ENCODE measurements around the gene CMSS1.
A peak's percentile ranks its signal among the peaks of the same experiment; 100 is the strongest.

The CMSS1 gene

DNA sequence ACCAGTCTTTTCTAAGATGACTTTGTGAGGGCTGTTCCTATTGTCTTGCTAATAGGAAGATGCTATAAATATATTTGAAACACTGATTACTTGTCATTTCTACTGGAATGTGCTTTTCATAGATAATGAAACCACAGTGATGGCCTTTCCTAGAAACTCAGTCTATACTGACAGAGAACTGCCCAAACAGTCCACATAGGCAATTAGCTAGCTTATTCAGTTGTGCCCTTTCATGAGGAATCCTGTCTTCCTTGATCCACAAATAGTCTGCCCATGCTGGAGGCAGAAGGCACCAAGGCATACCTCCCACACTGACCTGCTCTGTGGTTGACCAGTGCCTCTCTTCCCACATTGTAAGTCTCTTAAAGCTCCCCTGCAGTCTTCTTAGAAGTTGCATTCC, 135.9 kb downstream of the CMSS1 start:
- TF ChIP-seq, protein P1, sequence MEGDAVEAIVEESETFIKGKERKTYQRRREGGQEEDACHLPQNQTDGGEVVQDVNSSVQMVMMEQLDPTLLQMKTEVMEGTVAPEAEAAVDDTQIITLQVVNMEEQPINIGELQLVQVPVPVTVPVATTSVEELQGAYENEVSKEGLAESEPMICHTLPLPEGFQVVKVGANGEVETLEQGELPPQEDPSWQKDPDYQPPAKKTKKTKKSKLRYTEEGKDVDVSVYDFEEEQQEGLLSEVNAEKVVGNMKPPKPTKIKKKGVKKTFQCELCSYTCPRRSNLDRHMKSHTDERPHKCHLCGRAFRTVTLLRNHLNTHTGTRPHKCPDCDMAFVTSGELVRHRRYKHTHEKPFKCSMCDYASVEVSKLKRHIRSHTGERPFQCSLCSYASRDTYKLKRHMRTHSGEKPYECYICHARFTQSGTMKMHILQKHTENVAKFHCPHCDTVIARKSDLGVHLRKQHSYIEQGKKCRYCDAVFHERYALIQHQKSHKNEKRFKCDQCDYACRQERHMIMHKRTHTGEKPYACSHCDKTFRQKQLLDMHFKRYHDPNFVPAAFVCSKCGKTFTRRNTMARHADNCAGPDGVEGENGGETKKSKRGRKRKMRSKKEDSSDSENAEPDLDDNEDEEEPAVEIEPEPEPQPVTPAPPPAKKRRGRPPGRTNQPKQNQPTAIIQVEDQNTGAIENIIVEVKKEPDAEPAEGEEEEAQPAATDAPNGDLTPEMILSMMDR (conservative IDR thresholded peaks at IDR 0.05): no peak
- H3K27ac ChIP-seq: peak overlapping the region; percentile 92; the same call in 1 of the 2 replicates

DNA sequence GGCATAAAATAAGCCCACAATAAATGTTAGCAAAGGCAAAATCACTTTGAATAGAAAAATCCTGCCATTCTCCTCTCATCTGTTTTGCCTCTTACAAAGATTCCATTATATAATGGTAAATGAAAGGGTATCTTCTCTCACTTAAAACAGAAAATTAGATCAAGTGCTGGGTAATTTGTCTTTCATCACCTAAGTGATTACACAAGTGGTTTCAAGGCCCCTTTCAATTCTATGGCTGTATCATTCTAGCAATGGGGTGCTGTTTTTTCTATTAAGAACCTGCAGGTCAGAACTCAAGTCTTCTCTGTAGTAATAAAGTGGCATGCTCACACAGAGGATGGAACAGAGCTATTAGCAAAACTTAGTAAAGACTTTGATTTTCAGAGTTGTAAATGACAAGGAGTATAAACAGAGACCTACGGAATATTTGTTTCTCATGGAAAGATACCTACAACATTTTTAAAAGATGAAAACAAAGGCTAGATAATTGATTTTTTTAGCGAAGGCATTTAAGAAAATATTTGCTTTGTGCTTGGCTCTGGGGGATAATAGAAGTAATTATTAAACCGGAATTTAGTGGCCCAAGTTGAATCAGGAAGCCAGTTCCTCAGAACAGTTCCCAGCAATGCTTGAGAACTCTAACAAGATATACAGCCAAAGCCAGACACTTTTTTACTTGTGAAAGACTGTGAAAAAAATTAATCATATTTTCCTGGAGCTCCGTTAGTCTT, 137.4 kb downstream of the CMSS1 start:
- TF ChIP-seq, protein P1 (conservative IDR thresholded peaks at IDR 0.05): no peak
- peak overlapping the region; percentile 92 for H3K27ac ChIP-seq

DNA sequence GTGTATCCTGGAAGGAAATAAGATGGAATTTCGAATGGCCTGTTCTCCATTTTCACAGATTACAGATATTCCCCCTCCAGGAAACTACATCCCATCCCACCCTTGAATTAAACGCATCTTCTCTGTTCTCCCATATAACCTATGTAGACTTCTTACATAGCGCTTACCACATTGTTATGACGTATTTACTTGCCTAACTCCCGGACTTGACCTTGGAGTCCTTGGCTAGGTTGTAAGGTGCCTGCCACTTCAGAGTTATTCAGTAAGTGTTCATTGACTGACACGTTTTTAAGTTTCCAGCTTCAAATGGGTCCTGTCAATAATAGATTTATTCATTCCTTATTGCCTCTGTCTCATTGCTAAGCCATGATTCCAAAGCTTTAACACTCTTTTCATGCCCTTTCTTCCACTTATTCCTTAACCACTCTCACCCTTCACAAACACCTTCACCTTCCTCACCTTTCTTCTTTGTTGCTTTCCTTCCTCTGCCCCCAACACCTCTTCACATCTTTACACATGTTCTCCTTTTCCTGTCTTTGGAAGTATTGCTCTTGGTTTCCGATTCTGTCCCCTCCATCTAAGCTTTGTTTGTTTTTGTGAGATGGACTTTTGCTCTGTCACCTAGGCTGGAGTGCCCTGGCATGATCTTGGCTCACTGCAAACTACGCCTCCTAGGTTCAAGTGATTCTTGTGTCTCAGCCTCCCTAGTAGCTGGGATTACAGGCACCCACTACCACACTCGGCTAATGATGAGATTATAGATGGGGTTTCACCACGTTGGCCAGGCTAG, 138.3 kb downstream of the CMSS1 start:
- H3K27ac ChIP-seq: peak overlapping the region; percentile 92
- TF ChIP-seq, protein P1 (conservative IDR thresholded peaks at IDR 0.05): no peak

DNA sequence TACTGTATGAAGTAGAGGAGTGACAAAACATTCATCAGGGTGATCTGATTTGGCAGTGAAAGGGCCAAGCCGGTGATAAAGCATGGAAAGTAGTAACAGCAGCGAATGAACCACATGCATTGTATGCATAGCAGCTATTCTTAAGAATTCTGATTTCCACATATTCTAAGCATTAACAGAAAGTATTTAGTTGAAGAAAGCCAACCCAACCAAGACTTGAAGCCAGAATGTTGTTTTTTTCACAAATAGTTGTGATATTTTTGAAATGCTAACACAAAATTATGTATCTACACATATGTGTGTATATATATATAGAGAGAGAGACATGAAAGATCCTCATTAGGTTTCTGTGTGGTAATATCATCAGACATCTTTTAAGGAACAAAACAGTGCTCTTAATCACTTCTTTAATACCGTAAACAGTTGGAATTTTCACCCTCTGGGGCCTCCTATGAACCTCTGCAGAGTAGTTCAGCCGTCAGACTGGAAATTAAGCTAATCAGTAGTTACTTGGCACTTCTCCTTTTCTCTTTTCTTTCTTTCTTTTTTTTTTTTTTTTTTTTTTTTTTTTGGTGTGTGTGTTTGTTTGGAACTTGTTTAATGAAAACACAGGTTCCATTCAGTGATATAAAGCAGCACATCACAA, 139.6 kb downstream of the CMSS1 start:
- TF ChIP-seq, protein P1 (conservative IDR thresholded peaks at IDR 0.05): no peak
- peak overlapping the region; percentile 92 for H3K27ac ChIP-seq

DNA sequence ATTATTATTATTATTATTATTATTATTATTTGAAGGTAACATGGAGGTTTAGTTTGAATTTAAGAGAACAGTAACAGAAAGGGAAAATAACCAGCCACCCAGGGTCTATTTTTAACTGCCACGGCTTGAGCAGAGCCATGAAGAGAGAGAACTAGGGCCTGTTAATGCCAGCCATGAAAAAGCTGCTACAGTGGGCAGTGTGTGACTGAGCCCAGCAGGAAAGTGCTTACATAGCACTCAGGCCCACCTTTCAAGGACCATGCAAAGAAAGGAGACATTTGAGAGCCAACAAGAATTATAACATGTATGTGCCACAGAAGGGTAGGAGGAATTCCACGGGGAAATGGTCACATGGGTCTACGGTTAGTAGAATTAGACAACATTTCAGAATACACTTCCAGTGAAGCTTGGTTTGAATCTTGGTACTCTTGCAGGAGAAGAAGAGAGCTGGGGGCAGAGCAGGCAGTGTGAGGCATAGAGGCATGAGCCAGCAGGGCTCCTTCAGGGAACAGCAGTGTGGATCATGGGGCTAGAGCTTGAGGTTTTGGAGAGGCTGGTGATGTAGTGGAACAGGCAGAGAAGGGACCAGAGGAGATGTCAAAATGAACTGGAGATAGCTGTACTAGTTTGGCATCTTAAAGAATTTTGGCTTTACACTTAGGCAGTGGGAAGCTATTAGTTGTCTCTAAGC, 140.7 kb downstream of the CMSS1 start:
- TF ChIP-seq, protein P1 (conservative IDR thresholded peaks at IDR 0.05): no peak

DNA sequence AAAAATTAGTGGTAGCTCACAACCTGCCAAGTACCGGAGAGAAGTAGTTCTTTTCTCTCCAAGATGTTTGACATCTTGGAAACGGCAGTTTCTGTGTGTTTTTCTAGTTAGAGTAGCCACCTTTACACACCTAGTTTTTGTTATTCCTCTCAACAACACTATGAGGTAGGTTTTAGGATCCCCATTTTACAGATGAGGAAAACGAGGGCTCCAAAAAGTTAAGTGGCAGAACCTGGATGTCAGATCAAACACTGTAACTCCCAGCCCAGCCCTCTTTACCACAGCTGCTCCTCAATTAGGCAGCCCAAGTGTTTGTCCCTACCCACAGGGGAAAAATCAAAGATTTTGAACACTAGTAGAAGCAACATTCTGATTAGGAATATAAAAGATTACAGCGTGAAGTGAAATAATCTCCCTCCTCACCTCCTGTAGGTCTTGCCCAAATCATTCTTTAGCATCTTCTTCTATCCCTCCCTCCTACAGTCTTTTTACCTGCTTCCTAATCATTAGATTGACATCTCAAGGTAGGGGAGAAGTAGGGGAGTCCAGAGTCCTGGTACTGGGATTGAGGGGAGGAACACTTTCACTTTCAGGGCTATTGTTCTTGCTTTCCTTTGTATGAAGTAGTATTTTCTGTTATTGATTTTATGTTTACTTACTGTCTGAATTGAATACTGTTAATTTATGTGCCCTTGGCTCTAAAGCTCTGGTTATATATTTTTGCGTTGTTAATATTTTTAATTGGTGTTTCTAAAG, 142.6 kb downstream of the CMSS1 start:
- H3K27ac ChIP-seq: no peak overlapping the region
- TF ChIP-seq, protein P1 (conservative IDR thresholded peaks at IDR 0.05): no peak

More for the DNA sequence above, 140.7 kb downstream of the CMSS1 start:
- H3K27ac ChIP-seq: no peak overlapping the region
